K562 (cell line): Measurements from ENCODE around the gene USP2. TPM values are rescaled to one million over a fixed set of nuclear protein-coding genes. Genes with fewer than 3 reads are reported as not detected.

Experiments used
- BMI1 ChIP-seq: fragments of 150-350 bp; IDR thresholded peaks from 2 replicates; pipeline ENCODE4 v1.6.1; 2014; ENCODE audit warnings: low read length
- CREM ChIP-seq: IDR thresholded peaks from 2 replicates; pipeline ENCODE4 v1.6.1; 2014; ENCODE audit warnings: antibody characterized with exemption, low read depth
- EZH2 ChIP-seq: IDR thresholded peaks from 2 replicates; pipeline ENCODE4 v1.6.1; 2012; ENCODE audit warnings: low read depth, mild to moderate bottlenecking, inconsistent platforms, low read length, borderline replicate concordance
- HLTF ChIP-seq: fragments of 450-650 bp; IDR thresholded peaks from 2 replicates; pipeline ENCODE4 v1.6.1; 2016
- KAT7 ChIP-seq: sonication (generic); formaldehyde crosslinking; IDR thresholded peaks from 2 replicates; pipeline ENCODE4 v1.8.0; 2022; ENCODE audit warnings: missing genetic modification reagents, mild to moderate bottlenecking, borderline replicate concordance
- MYC ChIP-seq, 2 experiments: fragments of 250-450 bp in 1 of 2; sonication (Bioruptor Pico) in 1 of 2; IDR thresholded peaks; 2 replicates each; pipeline versions ENCODE4 v1.5.1 to v1.6.1; 2012 to 2021; ENCODE audit warnings: low read depth in 2 of 2, borderline replicate concordance in 1 of 2, improper control_type of control experiment in 1 of 2, low read length in 1 of 2, mild to moderate bottlenecking in 1 of 2, moderate library complexity in 1 of 2
- NFXL1 ChIP-seq: fragments of 450-650 bp; formaldehyde crosslinking; IDR thresholded peaks from 2 replicates; pipeline ENCODE4 v1.4.0; 2021; ENCODE audit warnings: mild to moderate bottlenecking
- NONO ChIP-seq, 2 experiments: fragments of 200-400 bp in 1 of 2; fragments of 450-650 bp in 1 of 2; formaldehyde crosslinking in 1 of 2; IDR thresholded peaks; 2 replicates each; pipeline ENCODE4 v1.6.1; 2017; ENCODE audit warnings: low read depth in 2 of 2, mild to moderate bottlenecking in 2 of 2, moderate library complexity in 2 of 2, low read length in 1 of 2
- PHF20 ChIP-seq: fragments of 450-650 bp; IDR thresholded peaks from 2 replicates; pipeline ENCODE4 v1.6.1; 2018; ENCODE audit not compliant: partially characterized antibody
- PPARD ChIP-seq: fragments of 250-450 bp; sonication (Bioruptor Pico); IDR thresholded peaks from 2 replicates; pipeline ENCODE4 v1.8.0; 2022; ENCODE audit warnings: inconsistent platforms, mild to moderate bottlenecking, moderate library complexity
- RBM25 ChIP-seq: fragments of 200-400 bp; formaldehyde crosslinking; IDR thresholded peaks from 2 replicates; pipeline ENCODE4 v1.6.1; 2018; ENCODE audit warnings: low read length, low read depth, moderate library complexity; ENCODE audit not compliant: severe bottlenecking
- RBM39 ChIP-seq: fragments of 200-400 bp; formaldehyde crosslinking; optimal IDR thresholded peaks from 2 replicates; pipeline ENCODE3; 2018; ENCODE audit warnings: low read depth, low read length
- SIN3B ChIP-seq: fragments of 450-650 bp; IDR thresholded peaks from 2 replicates; pipeline ENCODE4 v1.6.1; 2017; ENCODE audit warnings: low read depth, mild to moderate bottlenecking, moderate library complexity
- SREBF1 ChIP-seq: fragments of 150-350 bp; IDR thresholded peaks from 2 replicates; pipeline ENCODE4 v1.6.1; 2014; ENCODE audit warnings: antibody characterized with exemption, low read depth, low read length, borderline replicate concordance
- TGIF2 ChIP-seq: sonication (generic); formaldehyde crosslinking; IDR thresholded peaks from 2 replicates; pipeline ENCODE4 v1.8.1; 2022; ENCODE audit warnings: mild to moderate bottlenecking, missing genetic modification reagents, moderate library complexity
- ZFP30 ChIP-seq: fragments of 250-450 bp; sonication (Bioruptor Pico); IDR thresholded peaks from 2 replicates; pipeline ENCODE4 v1.8.0; 2022; ENCODE audit warnings: moderate library complexity, mild to moderate bottlenecking, inconsistent platforms, borderline replicate concordance
- ZNF76 ChIP-seq: fragments of 250-450 bp; sonication (Bioruptor Pico); IDR thresholded peaks from 2 replicates; pipeline ENCODE4 v1.4.0; 2020; ENCODE audit warnings: mild to moderate bottlenecking, moderate library complexity, borderline replicate concordance
- polyA plus RNA-seq, 8 experiments: library from polyadenylated mRNA; depleted of rRNA in 4 of 8; stranded (reverse) in 5 of 8; unstranded in 3 of 8; fragments of >200 nt; fragmentation: Nextera tagmentation in 2 of 8; fragmentation: Illumina TruSeq in 1 of 8; extraction: Ambion mirVana in 2 of 8; extraction: Trizol in 1 of 8; gene quantifications; 2 replicates each; pipeline versions ENCODE4 v1.2.1 to v1.2.3, GENCODE V29; 2011 to 2014; ENCODE audit warnings: inconsistent platforms in 1 of 8, missing spikeins in 1 of 8
- total RNA-seq, 7 experiments: library from RNA; depleted of rRNA in 6 of 7; stranded (reverse); fragments of >200 nt in 6 of 7; fragmentation: Illumina TruSeq in 2 of 7; extraction: Trizol in 2 of 7; gene quantifications; 2 replicates each; pipeline versions ENCODE4 v1.2.1 to v1.2.3, GENCODE V29; 2011 to 2021; ENCODE audit warnings: low replicate concordance in 1 of 7
- TF ChIP-seq, protein P1 (sequence below), 2 experiments: fragments of 450-650 bp in 1 of 2; IDR thresholded peaks; 2 replicates each; pipeline ENCODE4 v1.6.1; 2011 to 2017; ENCODE audit warnings: low read depth in 2 of 2, antibody characterized with exemption in 1 of 2, borderline replicate concordance in 1 of 2, low read length in 1 of 2, mild to moderate bottlenecking in 1 of 2, mixed read lengths in 1 of 2; ENCODE audit not compliant: control insufficient read depth in 1 of 2
- TF ChIP-seq, protein P2 (sequence below): fragments of 250-450 bp; sonication (Bioruptor Pico); IDR thresholded peaks from 2 replicates; pipeline ENCODE4 v1.6.1; 2021; ENCODE audit warnings: mild to moderate bottlenecking

The USP2 gene
- total and polyA plus RNA-seq, 9 of the 15 experiments (the other 6 are each of a cell fraction or from before 2014, with no cell fraction given): 2.8 to 16.9 (median 3.9) TPM

DNA sequence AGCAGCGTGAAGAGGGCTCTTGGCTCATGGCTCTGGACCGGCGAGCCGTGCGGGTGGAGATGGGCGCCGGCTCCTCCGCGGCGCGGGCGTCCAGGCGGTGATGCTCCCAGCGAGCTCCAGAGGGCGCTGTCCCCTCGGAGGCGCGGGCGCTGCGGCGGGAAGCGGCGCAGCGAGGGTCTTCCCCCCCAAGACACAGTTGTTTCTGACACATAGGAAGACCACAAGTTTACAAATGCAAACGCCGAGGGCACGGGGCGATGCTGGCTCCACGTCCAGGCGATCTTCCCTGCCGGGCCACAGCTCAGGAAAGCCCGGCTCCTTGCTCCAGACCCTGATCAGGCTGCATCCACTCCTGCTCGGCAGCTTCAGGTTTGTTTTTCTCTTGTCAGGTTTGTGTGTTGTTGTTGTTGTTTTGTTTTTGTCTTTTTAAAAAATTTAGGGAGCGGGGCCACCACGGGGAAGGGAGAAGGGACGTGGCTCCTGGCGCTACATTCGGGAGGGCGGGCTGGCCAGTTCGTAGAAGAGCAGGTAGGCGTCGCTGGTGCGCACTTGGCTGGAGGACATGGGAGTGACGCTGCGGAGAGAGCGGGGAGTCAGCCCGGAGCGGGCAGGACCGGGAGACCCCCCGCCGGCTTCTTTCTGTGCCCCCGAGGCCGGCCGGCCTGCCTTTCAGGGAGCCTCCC, 25.0 kb downstream of the USP2 start (continued):
- TF ChIP-seq, protein P1, sequence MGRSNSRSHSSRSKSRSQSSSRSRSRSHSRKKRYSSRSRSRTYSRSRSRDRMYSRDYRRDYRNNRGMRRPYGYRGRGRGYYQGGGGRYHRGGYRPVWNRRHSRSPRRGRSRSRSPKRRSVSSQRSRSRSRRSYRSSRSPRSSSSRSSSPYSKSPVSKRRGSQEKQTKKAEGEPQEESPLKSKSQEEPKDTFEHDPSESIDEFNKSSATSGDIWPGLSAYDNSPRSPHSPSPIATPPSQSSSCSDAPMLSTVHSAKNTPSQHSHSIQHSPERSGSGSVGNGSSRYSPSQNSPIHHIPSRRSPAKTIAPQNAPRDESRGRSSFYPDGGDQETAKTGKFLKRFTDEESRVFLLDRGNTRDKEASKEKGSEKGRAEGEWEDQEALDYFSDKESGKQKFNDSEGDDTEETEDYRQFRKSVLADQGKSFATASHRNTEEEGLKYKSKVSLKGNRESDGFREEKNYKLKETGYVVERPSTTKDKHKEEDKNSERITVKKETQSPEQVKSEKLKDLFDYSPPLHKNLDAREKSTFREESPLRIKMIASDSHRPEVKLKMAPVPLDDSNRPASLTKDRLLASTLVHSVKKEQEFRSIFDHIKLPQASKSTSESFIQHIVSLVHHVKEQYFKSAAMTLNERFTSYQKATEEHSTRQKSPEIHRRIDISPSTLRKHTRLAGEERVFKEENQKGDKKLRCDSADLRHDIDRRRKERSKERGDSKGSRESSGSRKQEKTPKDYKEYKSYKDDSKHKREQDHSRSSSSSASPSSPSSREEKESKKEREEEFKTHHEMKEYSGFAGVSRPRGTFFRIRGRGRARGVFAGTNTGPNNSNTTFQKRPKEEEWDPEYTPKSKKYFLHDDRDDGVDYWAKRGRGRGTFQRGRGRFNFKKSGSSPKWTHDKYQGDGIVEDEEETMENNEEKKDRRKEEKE (IDR thresholded peaks at IDR 0.05; ENCODE audit: borderline replicate concordance in 1 of 2, control insufficient read depth in 1 of 2, low read depth in 2 of 2, low read length in 1 of 2): no peak
- no peak for TF ChIP-seq PPARD (CRISPR knock-in tag)
- TF ChIP-seq, protein P2, sequence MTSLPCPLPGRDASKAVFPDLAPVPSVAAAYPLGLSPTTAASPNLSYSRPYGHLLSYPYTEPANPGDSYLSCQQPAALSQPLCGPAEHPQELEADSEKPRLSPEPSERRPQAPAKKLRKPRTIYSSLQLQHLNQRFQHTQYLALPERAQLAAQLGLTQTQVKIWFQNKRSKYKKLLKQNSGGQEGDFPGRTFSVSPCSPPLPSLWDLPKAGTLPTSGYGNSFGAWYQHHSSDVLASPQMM (CRISPR knock-in tag): no peak
- TF ChIP-seq NONO (IDR thresholded peaks at IDR 0.05; ENCODE audit: low read depth in 2 of 2, low read length in 1 of 2): no peak
- no peak for TF ChIP-seq EZH2
- no peak for TF ChIP-seq ZFP30 (CRISPR knock-in tag)
- TF ChIP-seq TGIF2 (CRISPR knock-in tag): no peak
- TF ChIP-seq NFXL1 (CRISPR knock-in tag): no peak
- no peak for TF ChIP-seq RBM39
- TF ChIP-seq RBM25: no peak
- TF ChIP-seq BMI1: no peak
- TF ChIP-seq HLTF: peak; percentile 58; the same call in 1 of the 2 replicates
- TF ChIP-seq KAT7 (CRISPR knock-in tag): no peak
- TF ChIP-seq CREM: peak; percentile 87
- TF ChIP-seq MYC (IDR thresholded peaks at IDR 0.05; ENCODE audit: low read depth, low read length): 0 out of 2 replicates have a peak, but pooled peaks have one; percentile 14
- TF ChIP-seq MYC (CRISPR knock-in tag; IDR thresholded peaks at IDR 0.05; ENCODE audit: borderline replicate concordance, low read depth): no peak
- no peak for TF ChIP-seq SIN3B
- TF ChIP-seq SREBF1: no peak
- no peak for TF ChIP-seq PHF20
- TF ChIP-seq ZNF76 (CRISPR knock-in tag): no peak
